ENCODE measurements around the gene TMEM165.

GRCh38 chr4:55442541-55442940 lies 46.8 kb downstream of the TMEM165 start:
- TF ChIP-seq POLR2A (IDR thresholded peaks at IDR 0.05; ENCODE audit: low read depth, low read length) (no peak), POLR2AphosphoS5 (IDR thresholded peaks at IDR 0.05; ENCODE audit: low read depth, low read length) (no peak), TAF1 (IDR thresholded peaks at IDR 0.05; ENCODE audit: low read depth, low read length) (no peak), PAX5 (IDR thresholded peaks at IDR 0.05; ENCODE audit: insufficient read depth, low read length, severe bottlenecking) (no peak)
